K562 (cell line): Measurements from ENCODE around the gene LTB4R2. TPM values are rescaled to one million over a fixed set of nuclear protein-coding genes. Genes with fewer than 3 reads are reported as not detected.

Source experiments
- ATAC-seq: fragments of 200-7000 bp; cut with Tn5 transposase; 3 replicates; pipeline ENCODE4 v1.9.1; 2020; ENCODE audit warnings: moderate library complexity
- BruUV-seq: library from RNA; stranded (reverse); fragments of 400-500 nt; replicated peaks from 2 replicates; lab custom pipeline; 2021; lab: Mats Ljungman, UMichigan
- CTCF ChIA-PET: fragments of 300-600 bp; formaldehyde crosslinking; extraction: SDS; loops from one replicate; lab custom pipeline; 2021; ENCODE audit warnings: low intra/inter-chr PET ratio; lab: Yijun Ruan, JAX
- POLR2A ChIA-PET: fragments of 300-600, 350-650 bp; sonication (Branson Sonifier 250); formaldehyde crosslinking; extraction: SDS; loops from one replicate; lab custom pipeline; 2021; ENCODE audit warnings: antibody characterized with exemption, inconsistent platforms; lab: Yijun Ruan, JAX
- DNase-seq, 4 experiments: peaks; one replicate each; pipeline versions ENCODE4 v3.0.0 to v3.0.0-alpha.2; 2011 to 2018; ENCODE audit warnings: low spot score in 3 of 4, mixed read lengths in 3 of 4; ENCODE audit errors: extremely low read depth in 1 of 4
- FAIRE-seq: peaks from 2 replicates; lab custom pipeline; 2011; peaks lifted over from hg19 to GRCh38; lab: Jason Lieb, UNC
- H2AFZ ChIP-seq: 2 replicates; pipeline ENCODE4 v1.6.0; 2011; ENCODE audit warnings: low read depth, low read length, control low read depth, inconsistent platforms
- H3K27ac ChIP-seq: fragments of 200-600 bp; 3 replicates; pipeline ENCODE4 v1.8.0; 2011; ENCODE audit warnings: low read depth, mild to moderate bottlenecking, control low read depth, inconsistent platforms, low read length, moderate library complexity, mixed read lengths; ENCODE audit errors: extremely low read depth
- H3K27me3 ChIP-seq, 2 experiments: fragments of 300-600 bp in 1 of 2; 2 replicates in 1 of 2; 3 replicates in 1 of 2; pipeline versions ENCODE4 v1.6.0 to v1.8.0; 2011; ENCODE audit warnings: inconsistent platforms in 2 of 2, low read length in 2 of 2, mild to moderate bottlenecking in 1 of 2, mixed read lengths in 1 of 2, moderate library complexity in 1 of 2; ENCODE audit not compliant: control insufficient read depth in 2 of 2, insufficient read depth in 2 of 2
- H3K36me3 ChIP-seq: fragments of 300-600 bp; 3 replicates; pipeline ENCODE4 v1.8.0; 2011; ENCODE audit warnings: mild to moderate bottlenecking, low read length, inconsistent platforms; ENCODE audit not compliant: control insufficient read depth, insufficient read depth
- H3K4me1 ChIP-seq, 2 experiments: fragments of 200-600 bp in 1 of 2; replicated peaks in 1 of 2; 2 replicates in 1 of 2; 3 replicates in 1 of 2; pipeline versions ENCODE4 v1.5.1 to v1.8.0; 2011; ENCODE audit warnings: inconsistent platforms in 2 of 2, low read length in 2 of 2, mild to moderate bottlenecking in 1 of 2, mixed read lengths in 1 of 2, moderate library complexity in 1 of 2; ENCODE audit not compliant: control insufficient read depth in 2 of 2, insufficient read depth in 2 of 2
- H3K4me2 ChIP-seq: 2 replicates; pipeline ENCODE4 v1.6.1; 2011; ENCODE audit warnings: low read length, control low read depth, inconsistent platforms, mixed read lengths; ENCODE audit not compliant: insufficient read depth
- H3K4me3 ChIP-seq: fragments of 200-600 bp; sonication (generic), shearing (Covaris generic); 2 replicates; pipeline ENCODE4 v1.5.1; 2016; ENCODE audit warnings: control low read depth, inconsistent platforms
- H3K79me2 ChIP-seq: fragments of 200-600 bp; 3 replicates; pipeline ENCODE4 v1.8.0; 2011; ENCODE audit warnings: low read length, inconsistent platforms; ENCODE audit not compliant: control insufficient read depth, insufficient read depth
- H3K9ac ChIP-seq, 2 experiments: 2 replicates each; pipeline versions ENCODE4 v1.6.0 to v1.6.1; 2011; ENCODE audit warnings: low read depth in 2 of 2, low read length in 2 of 2, control low read depth in 1 of 2, inconsistent platforms in 1 of 2, mild to moderate bottlenecking in 1 of 2, mixed read lengths in 1 of 2; ENCODE audit not compliant: insufficient read depth in 1 of 2
- H3K9me1 ChIP-seq: one replicate; pipeline ENCODE4 v1.6.0; 2011; ENCODE audit warnings: inconsistent platforms, mild to moderate bottlenecking, low read length, moderate library complexity; ENCODE audit not compliant: control insufficient read depth, insufficient read depth
- H3K9me3 ChIP-seq: replicated peaks from 2 replicates; pipeline ENCODE4 v1.5.1; 2011; ENCODE audit warnings: low read depth, low read length, inconsistent platforms; ENCODE audit not compliant: control insufficient read depth, insufficient read depth
- H4K20me1 ChIP-seq: replicated peaks from 2 replicates; pipeline ENCODE4 v1.6.1; 2011; ENCODE audit warnings: low read length, inconsistent platforms, mixed read lengths; ENCODE audit not compliant: control insufficient read depth, insufficient read depth
- CBFA2T3 ChIP-seq: fragments of 450-650 bp; IDR thresholded peaks from 2 replicates; pipeline ENCODE4 v1.6.1; 2017
- ETV5 ChIP-seq: sonication (generic); formaldehyde crosslinking; IDR thresholded peaks from 2 replicates; pipeline ENCODE4 v1.4.0; 2020; ENCODE audit warnings: low read depth, mild to moderate bottlenecking, missing genetic modification reagents
- FOXA1 ChIP-seq: fragments of 450-650 bp; IDR thresholded peaks from 2 replicates; pipeline ENCODE4 v1.6.1; 2016; ENCODE audit warnings: mild to moderate bottlenecking, borderline replicate concordance
- HCFC1 ChIP-seq: IDR thresholded peaks from 2 replicates; pipeline ENCODE4 v1.6.1; 2012; ENCODE audit warnings: low read depth, low read length, improper control_type of control experiment
- HDGF ChIP-seq: fragments of 450-650 bp; IDR thresholded peaks from 2 replicates; pipeline ENCODE4 v1.6.1; 2016
- HNRNPUL1 ChIP-seq: fragments of 200-400 bp; formaldehyde crosslinking; IDR thresholded peaks from 2 replicates; pipeline ENCODE4 v1.6.1; 2017; ENCODE audit warnings: low read length
- ILF3 ChIP-seq: fragments of 450-650 bp; IDR thresholded peaks from 2 replicates; pipeline ENCODE4 v1.6.1; 2018; ENCODE audit warnings: antibody characterized with exemption, mild to moderate bottlenecking, moderate library complexity, borderline replicate concordance
- L3MBTL2 ChIP-seq: fragments of 450-650 bp; IDR thresholded peaks from 2 replicates; pipeline ENCODE4 v1.6.1; 2016; ENCODE audit warnings: mild to moderate bottlenecking, moderate library complexity
- NCOA6 ChIP-seq: fragments of 450-650 bp; IDR thresholded peaks from 2 replicates; pipeline ENCODE4 v1.6.1; 2017; ENCODE audit warnings: mild to moderate bottlenecking
- NR3C1 ChIP-seq: sonication (generic); formaldehyde crosslinking; IDR thresholded peaks from 2 replicates; pipeline ENCODE4 v1.8.1; 2022; ENCODE audit warnings: missing genetic modification reagents
- NRF1 ChIP-seq, 2 experiments: fragments of 450-650 bp; IDR thresholded peaks in 1 of 2; conservative IDR thresholded peaks in 1 of 2; 2 replicates each; pipeline ENCODE4 v1.6.1; 2014; ENCODE audit warnings: mild to moderate bottlenecking in 2 of 2
- PHF8 ChIP-seq: fragments of 200-600 bp; sonication (generic); IDR thresholded peaks from 2 replicates; pipeline ENCODE4 v1.6.1; 2012; ENCODE audit warnings: mixed run types, mild to moderate bottlenecking, inconsistent platforms, low read length, moderate library complexity, borderline replicate concordance
- RFX1 ChIP-seq: fragments of 450-650 bp; IDR thresholded peaks from 2 replicates; pipeline ENCODE4 v1.6.1; 2016; ENCODE audit warnings: mild to moderate bottlenecking, moderate library complexity
- SP2 ChIP-seq: IDR thresholded peaks from 2 replicates; pipeline ENCODE4 v1.6.1; 2011; ENCODE audit warnings: mild to moderate bottlenecking, low read depth, low read length, moderate library complexity; ENCODE audit not compliant: poor library complexity, severe bottlenecking; ENCODE audit errors: extremely low read depth
- SPI1 ChIP-seq: IDR thresholded peaks from 2 replicates; pipeline ENCODE4 v1.6.1; 2011; ENCODE audit warnings: low read depth, low read length, control low read depth, borderline replicate concordance
- TBL1XR1 ChIP-seq, 2 experiments: IDR thresholded peaks; 2 replicates each; pipeline ENCODE4 v1.6.1; 2012; ENCODE audit warnings: improper control_type of control experiment in 2 of 2, low read length in 2 of 2, mild to moderate bottlenecking in 1 of 2
- TFE3 ChIP-seq: fragments of 450-650 bp; formaldehyde crosslinking; IDR thresholded peaks from 2 replicates; pipeline ENCODE4 v1.4.0; 2020; ENCODE audit warnings: mild to moderate bottlenecking, mixed read lengths
- WGBS: fragments of 100-300 bp; shearing (Covaris generic); methylation state at CpG from one replicate; pipeline ENCODE4 v1.1.6; 2016; ENCODE audit warnings: low coverage, mixed read lengths; ENCODE audit not compliant: insufficient coverage; ENCODE audit errors: missing lambda C conversion rate; 5-methylcytosine and 5-hydroxymethylcytosine counted together
- in situ Hi-C: fragments of 300-500 bp; cut with MboI; formaldehyde crosslinking; loops from 4 replicates; pipeline ENCODE4 v1.15.0; 2018; ENCODE audit warnings: inconsistent platforms, mixed read lengths
- intact Hi-C: fragments of 100-400 bp; cut with micrococcal nuclease; formaldehyde crosslinking; loops from 2 replicates; pipeline ENCODE4 v1.14.2; 2022
- polyA plus RNA-seq, 8 experiments: library from polyadenylated mRNA; depleted of rRNA in 4 of 8; stranded (reverse) in 5 of 8; unstranded in 3 of 8; fragments of >200 nt; fragmentation: Nextera tagmentation in 2 of 8; fragmentation: Illumina TruSeq in 1 of 8; extraction: Ambion mirVana in 2 of 8; extraction: Trizol in 1 of 8; gene quantifications; 2 replicates each; pipeline versions ENCODE4 v1.2.1 to v1.2.3, GENCODE V29; 2011 to 2014; ENCODE audit warnings: inconsistent platforms in 1 of 8, missing spikeins in 1 of 8
- total RNA-seq, 7 experiments: library from RNA; depleted of rRNA in 6 of 7; stranded (reverse); fragments of >200 nt in 6 of 7; fragmentation: Illumina TruSeq in 2 of 7; extraction: Trizol in 2 of 7; gene quantifications; 2 replicates each; pipeline versions ENCODE4 v1.2.1 to v1.2.3, GENCODE V29; 2011 to 2021; ENCODE audit warnings: low replicate concordance in 1 of 7
- TF ChIP-seq, protein P1 (sequence below): sonication (generic); IDR thresholded peaks from 2 replicates; pipeline ENCODE4 v1.6.1; 2016
- TF ChIP-seq, protein P2 (sequence below): sonication (generic); formaldehyde crosslinking; IDR thresholded peaks from 2 replicates; pipeline ENCODE4 v1.9.0; 2022; ENCODE audit warnings: mild to moderate bottlenecking, missing genetic modification reagents

Gene LTB4R2
- total and polyA plus RNA-seq, 9 of the 15 experiments (the other 6 are each of a cell fraction or from before 2014, with no cell fraction given), result 0.03 to 11.6 (median 2.8) TPM; not detected in 1

GRCh38 chr14:24277071-24277470 is 32.9 kb upstream of the LTB4R2 start (continued):
- TF ChIP-seq, protein P1, sequence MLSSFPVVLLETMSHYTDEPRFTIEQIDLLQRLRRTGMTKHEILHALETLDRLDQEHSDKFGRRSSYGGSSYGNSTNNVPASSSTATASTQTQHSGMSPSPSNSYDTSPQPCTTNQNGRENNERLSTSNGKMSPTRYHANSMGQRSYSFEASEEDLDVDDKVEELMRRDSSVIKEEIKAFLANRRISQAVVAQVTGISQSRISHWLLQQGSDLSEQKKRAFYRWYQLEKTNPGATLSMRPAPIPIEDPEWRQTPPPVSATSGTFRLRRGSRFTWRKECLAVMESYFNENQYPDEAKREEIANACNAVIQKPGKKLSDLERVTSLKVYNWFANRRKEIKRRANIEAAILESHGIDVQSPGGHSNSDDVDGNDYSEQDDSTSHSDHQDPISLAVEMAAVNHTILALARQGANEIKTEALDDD, result no peak
- TF ChIP-seq HDGF, result no peak

DNA sequence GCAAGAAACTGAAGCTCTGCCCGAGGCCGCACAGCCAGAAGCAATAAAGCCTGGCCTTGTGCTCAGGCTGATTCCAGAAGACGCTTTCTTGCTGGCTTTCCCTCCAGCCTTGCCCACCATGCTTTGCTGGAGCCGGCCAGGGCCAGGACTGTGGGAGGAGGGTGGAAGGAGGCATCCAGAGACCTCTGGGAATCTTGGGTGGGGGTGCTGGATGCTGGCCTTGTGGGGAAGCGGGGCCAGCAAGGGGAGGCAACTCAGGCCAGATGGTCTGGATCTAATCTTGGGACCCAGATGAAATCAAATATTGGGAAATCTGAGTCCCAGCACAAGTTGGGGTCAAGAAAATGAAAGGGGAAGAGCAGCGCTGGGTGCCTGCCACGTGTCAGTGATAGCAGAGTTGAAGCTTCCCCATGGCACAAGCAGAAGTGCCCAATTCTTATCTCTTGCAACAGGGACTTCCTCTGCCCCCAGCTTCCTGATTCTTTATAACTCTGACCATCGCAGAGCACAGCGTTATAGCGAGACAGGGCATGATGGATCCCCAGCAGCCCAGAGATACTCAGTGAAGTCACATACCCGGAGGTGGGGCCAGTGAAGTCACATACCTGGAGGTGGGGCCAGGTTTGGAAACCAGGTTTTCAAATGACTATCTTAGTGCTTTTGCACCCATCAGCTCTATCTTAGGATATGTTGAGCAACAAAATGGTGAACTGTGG is 32.2 kb upstream of the LTB4R2 start:
- 0 out of 4 replicates have a peak overlapping the region, but pooled peaks of 1 of the 2 experiments have one; percentile 36 for H3K9ac ChIP-seq
- no peak overlapping the region for H3K4me2 ChIP-seq
- ChIA-PET CTCF (no interaction called here), POLR2A (no interaction called here)
- 44% methylated on average over 10 of the region's 11 CpGs for WGBS
- H2AFZ ChIP-seq, result no peak overlapping the region
- H3K9me3 ChIP-seq, result no peaks in the 10 kb centered on the region
- H3K36me3 ChIP-seq, result no peaks in the 10 kb centered on the region; the same call in 2 of the 3 replicates
- no peaks in the 10 kb centered on the region for H3K79me2 ChIP-seq
- no peaks in the 10 kb centered on the region for H4K20me1 ChIP-seq
- intact Hi-C loops, result no loop called here
- H3K4me3 ChIP-seq, result no peak overlapping the region
- no peaks in the 10 kb centered on the region for H3K27me3 ChIP-seq
- peaks cover 2% of the 10 kb centered on the region for H3K9me1 ChIP-seq
- in situ Hi-C loops, result no loop called here
- H3K4me1 ChIP-seq, result peaks cover 16 to 19% of the 10 kb centered on the region in 2 experiments; a peak in 4 of 5 replicates
- H3K27ac ChIP-seq, result no peak overlapping the region
- no peak for ATAC-seq
- no peak for DNase-seq
- no peak for TF ChIP-seq RFX1
- TF ChIP-seq CBFA2T3, result 0 out of 2 replicates have a peak, but pooled peaks have one; percentile 26
- no peak for TF ChIP-seq HDGF
- TF ChIP-seq FOXA1, result no peak
- TF ChIP-seq, protein P2, sequence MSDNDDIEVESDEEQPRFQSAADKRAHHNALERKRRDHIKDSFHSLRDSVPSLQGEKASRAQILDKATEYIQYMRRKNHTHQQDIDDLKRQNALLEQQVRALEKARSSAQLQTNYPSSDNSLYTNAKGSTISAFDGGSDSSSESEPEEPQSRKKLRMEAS (CRISPR knock-in tag), result peak; percentile 32; the same call in 1 of the 2 replicates
- no peak for TF ChIP-seq ETV5 (CRISPR knock-in tag)
- TF ChIP-seq NRF1 (conservative IDR thresholded peaks at IDR 0.05 in 1 of 2, IDR thresholded peaks at IDR 0.05 in 1 of 2), result no peak
- no peak for TF ChIP-seq PHF8
- 0 out of 2 replicates have a peak, but pooled peaks have one; percentile 32 for TF ChIP-seq L3MBTL2
- TF ChIP-seq TBL1XR1 (IDR thresholded peaks at IDR 0.05; ENCODE audit: low read length in 2 of 2), result no peak
- 0 out of 2 replicates have a peak, but pooled peaks have one; percentile 17 for TF ChIP-seq SPI1
- no peak for TF ChIP-seq TFE3 (CRISPR knock-in tag)
- TF ChIP-seq NR3C1, result no peak
- TF ChIP-seq HNRNPUL1, result no peak
- no peak for TF ChIP-seq SP2
- no peak for TF ChIP-seq HCFC1
- TF ChIP-seq ILF3, result no peak
- no peak for TF ChIP-seq NCOA6
- TF ChIP-seq, all 486 proteins: peak for 4
- FAIRE-seq, result no peak
- BruUV-seq, result no TSS peak
